ENCODE measurements around the gene LCE1E.

Gene LCE1E

GRCh38 chr1:152806576-152806975, 20.5 kb downstream of the LCE1E start, which contains the start of gene LCE1C:
Gene LCE1C, minus strand, starts transcription at chr1:152806651. Its CDS starts 1,173 bp downstream, at chr1:152805478.
- TF ChIP-seq EZH2 (IDR thresholded peaks at IDR 0.05) = no peak
- Histone ChIP-seq H3K9me3 (ENCODE audit: low read depth, low read length) (no peaks in the 10 kb centered on the region), H3K36me3 (ENCODE audit: insufficient read depth, low read length) (no peaks in the 10 kb centered on the region), H3K9ac (ENCODE audit: insufficient read length) (no peak within 1 kb of the TSS), H3K4me3 (no peak within 1 kb of the TSS), H3K27ac (no peak within 1 kb of the TSS)
- no peak for DNase-seq (ENCODE audit: low read depth, low spot score)

- no peak overlapping the region for H3K9ac ChIP-seq (ENCODE audit: insufficient read length)
- no peak for DNase-seq (ENCODE audit: low read depth, low spot score)
- no peak overlapping the region for H3K4me3 ChIP-seq
- H3K36me3 ChIP-seq (ENCODE audit: insufficient read depth, low read length) = no peaks in the 10 kb centered on the region
- H3K27ac ChIP-seq = no peak overlapping the region
- H3K9me3 ChIP-seq (ENCODE audit: low read depth, low read length) = no peaks in the 10 kb centered on the region
- no peak for TF ChIP-seq FOXP2 (optimal IDR thresholded peaks at IDR 0.05; ENCODE audit: control extremely low read depth, extremely low read length, insufficient read depth)
- TF ChIP-seq EZH2 (IDR thresholded peaks at IDR 0.05) = no peak
- no peak for TF ChIP-seq POLR2AphosphoS5 (IDR thresholded peaks at IDR 0.05; ENCODE audit: borderline replicate concordance, low read depth, low read length)
Observed at GRCh38 chr1:152811050-152811449, 25.0 kb downstream of the LCE1E start.

GRCh38 chr1:152811671-152812070, 25.6 kb downstream of the LCE1E start, which contains the start of gene LCE1B:
Gene LCE1B, plus strand, starts transcription at chr1:152811971. Its CDS starts 476 bp downstream, at chr1:152812447.
- H3K9me3 ChIP-seq (ENCODE audit: low read depth, low read length) = no peaks in the 10 kb centered on the region
- no peak for TF ChIP-seq POLR2AphosphoS5 (IDR thresholded peaks at IDR 0.05; ENCODE audit: borderline replicate concordance, low read depth, low read length)
- TF ChIP-seq FOXP2 (optimal IDR thresholded peaks at IDR 0.05; ENCODE audit: control extremely low read depth, extremely low read length, insufficient read depth) = no peak
- TF ChIP-seq EZH2 (IDR thresholded peaks at IDR 0.05) = no peak
- no peaks in the 10 kb centered on the region for H3K36me3 ChIP-seq (ENCODE audit: insufficient read depth, low read length)
- no peak within 1 kb of the TSS for H3K27ac ChIP-seq
- no peak within 1 kb of the TSS for H3K9ac ChIP-seq (ENCODE audit: insufficient read length)
- no peak for DNase-seq (ENCODE audit: low read depth, low spot score)
- H3K4me3 ChIP-seq = no peak within 1 kb of the TSS

GRCh38 chr1:152817309-152817708, 31.3 kb downstream of the LCE1E start:
- no peak for TF ChIP-seq POLR2AphosphoS5 (IDR thresholded peaks at IDR 0.05; ENCODE audit: borderline replicate concordance, low read depth, low read length)
- no peak for TF ChIP-seq EZH2 (IDR thresholded peaks at IDR 0.05)
- no peak for TF ChIP-seq FOXP2 (optimal IDR thresholded peaks at IDR 0.05; ENCODE audit: control extremely low read depth, extremely low read length, insufficient read depth)
- DNase-seq (ENCODE audit: low read depth, low spot score) = no peak
- Histone ChIP-seq H3K27ac (no peak overlapping the region), H3K36me3 (ENCODE audit: insufficient read depth, low read length) (no peaks in the 10 kb centered on the region), H3K4me3 (no peak overlapping the region), H3K9me3 (ENCODE audit: low read depth, low read length) (no peaks in the 10 kb centered on the region), H3K9ac (ENCODE audit: insufficient read length) (no peak overlapping the region)

GRCh38 chr1:152823294-152823693, 37.2 kb downstream of the LCE1E start:
- TF ChIP-seq EZH2 (IDR thresholded peaks at IDR 0.05) (no peak), FOXP2 (optimal IDR thresholded peaks at IDR 0.05; ENCODE audit: control extremely low read depth, extremely low read length, insufficient read depth) (no peak), POLR2AphosphoS5 (IDR thresholded peaks at IDR 0.05; ENCODE audit: borderline replicate concordance, low read depth, low read length) (no peak)
- H3K36me3 ChIP-seq (ENCODE audit: insufficient read depth, low read length) = no peaks in the 10 kb centered on the region
- H3K9me3 ChIP-seq (ENCODE audit: low read depth, low read length) = no peaks in the 10 kb centered on the region
- H3K9ac ChIP-seq (ENCODE audit: insufficient read length) = no peak overlapping the region
- no peak overlapping the region for H3K4me3 ChIP-seq
- DNase-seq (ENCODE audit: low read depth, low spot score) = no peak
- no peak overlapping the region for H3K27ac ChIP-seq

- no peak overlapping the region for H3K27ac ChIP-seq
- DNase-seq (ENCODE audit: low read depth, low spot score) = no peak
- H3K9ac ChIP-seq (ENCODE audit: insufficient read length) = no peak overlapping the region
- no peaks in the 10 kb centered on the region for H3K9me3 ChIP-seq (ENCODE audit: low read depth, low read length)
- H3K36me3 ChIP-seq (ENCODE audit: insufficient read depth, low read length) = no peaks in the 10 kb centered on the region
- no peak overlapping the region for H3K4me3 ChIP-seq
- TF ChIP-seq FOXP2 (optimal IDR thresholded peaks at IDR 0.05; ENCODE audit: control extremely low read depth, extremely low read length, insufficient read depth) (no peak), EZH2 (IDR thresholded peaks at IDR 0.05) (no peak)
Observed at GRCh38 chr1:152824964-152825363, 38.9 kb downstream of the LCE1E start.

- no peaks in the 10 kb centered on the region for H3K36me3 ChIP-seq (ENCODE audit: insufficient read depth, low read length)
- H3K9me3 ChIP-seq (ENCODE audit: low read depth, low read length) = no peaks in the 10 kb centered on the region
- TF ChIP-seq FOXP2 (optimal IDR thresholded peaks at IDR 0.05; ENCODE audit: control extremely low read depth, extremely low read length, insufficient read depth) = no peak
- TF ChIP-seq EZH2 (IDR thresholded peaks at IDR 0.05) = no peak
- TF ChIP-seq POLR2AphosphoS5 (IDR thresholded peaks at IDR 0.05; ENCODE audit: borderline replicate concordance, low read depth, low read length) = no peak
- no peak within 1 kb of the TSS for H3K9ac ChIP-seq (ENCODE audit: insufficient read length)
- H3K4me3 ChIP-seq = no peak within 1 kb of the TSS
- no peak within 1 kb of the TSS for H3K27ac ChIP-seq
- no peak for DNase-seq (ENCODE audit: low read depth, low spot score)
Observed at GRCh38 chr1:152827173-152827572, 41.1 kb downstream of the LCE1E start, which contains the start of gene LCE1A. Gene LCE1A, plus strand, starts transcription at chr1:152827473. Its CDS starts 0 bp downstream, at chr1:152827473.

- DNase-seq (ENCODE audit: low read depth, low spot score) = no peak
- Histone ChIP-seq H3K9me3 (ENCODE audit: low read depth, low read length) (no peaks in the 10 kb centered on the region), H3K36me3 (ENCODE audit: insufficient read depth, low read length) (no peaks in the 10 kb centered on the region), H3K4me3 (no peak overlapping the region), H3K9ac (ENCODE audit: insufficient read length) (no peak overlapping the region), H3K27ac (no peak overlapping the region)
- TF ChIP-seq EZH2 (IDR thresholded peaks at IDR 0.05) (no peak), FOXP2 (optimal IDR thresholded peaks at IDR 0.05; ENCODE audit: control extremely low read depth, extremely low read length, insufficient read depth) (no peak), POLR2AphosphoS5 (IDR thresholded peaks at IDR 0.05; ENCODE audit: borderline replicate concordance, low read depth, low read length) (no peak)
Observed at GRCh38 chr1:152836870-152837269, 50.8 kb downstream of the LCE1E start.

Measured in SK-N-MC (cell line).